ENCODE measurements around the gene LMF1.

The LMF1 gene

GRCh38 chr16:1003391-1004347 is 32.9 kb upstream of the LMF1 start:
- DNase-seq, result no peak

- peak in 4 of 58 donors; percentile 15 to 56 (median 27) for DNase-seq
Observed at GRCh38 chr16:1002399-1003166, 31.8 kb upstream of the LMF1 start.

GRCh38 chr16:1001096-1001495 is 30.3 kb upstream of the LMF1 start:
- DNase-seq, result no peak

GRCh38 chr16:1000608-1001007 is 29.8 kb upstream of the LMF1 start:
- no peak for DNase-seq

- no peak for DNase-seq
Observed at GRCh38 chr16:999677-1000076, 28.9 kb upstream of the LMF1 start.

- no peak for DNase-seq
Observed at GRCh38 chr16:998615-999014, 27.8 kb upstream of the LMF1 start.

GRCh38 chr16:998211-998610 is 27.4 kb upstream of the LMF1 start:
- DNase-seq, result no peak

GRCh38 chr16:997440-998051 is 26.8 kb upstream of the LMF1 start:
- peak in 23 of 58 donors; percentile 11 to 87 (median 43) for DNase-seq

- no peak for DNase-seq
Observed at GRCh38 chr16:996681-997080, 25.9 kb upstream of the LMF1 start.

GRCh38 chr16:995783-996182 is 25.0 kb upstream of the LMF1 start:
- DNase-seq, result no peak

- no peak for DNase-seq
Observed at GRCh38 chr16:995087-995486, 24.3 kb upstream of the LMF1 start.

GRCh38 chr16:993731-994130 is 22.9 kb upstream of the LMF1 start:
- DNase-seq, result no peak

GRCh38 chr16:991773-992172 is 21.0 kb upstream of the LMF1 start:
- DNase-seq, result peak in 3 of 58 donors; percentile 32 to 47 (median 39)

- DNase-seq, result peak in 1 of 58 donors; percentile 35
Observed at GRCh38 chr16:991345-991744, 20.6 kb upstream of the LMF1 start.

GRCh38 chr16:990516-991291 is 19.9 kb upstream of the LMF1 start:
- DNase-seq, result peak in 55 of 58 donors; percentile 37 to 94 (median 74)

GRCh38 chr16:989354-989814 is 18.6 kb upstream of the LMF1 start:
- DNase-seq, result no peak

- DNase-seq, result peak in 22 of 58 donors; percentile 19 to 62 (median 40)
Observed at GRCh38 chr16:988471-989353, 17.9 kb upstream of the LMF1 start.

- peak in 51 of 58 donors; percentile 40 to 93 (median 70) for DNase-seq
Observed at GRCh38 chr16:987906-988305, 17.1 kb upstream of the LMF1 start.

GRCh38 chr16:986925-987582 is 16.3 kb upstream of the LMF1 start:
- DNase-seq, result peak in 46 of 58 donors; percentile 20 to 74 (median 49)
